Smooth muscle cell (in vitro differentiated cells): Measurements from ENCODE around the gene GOLGA6L7. TPM values are rescaled to one million over a fixed set of nuclear protein-coding genes. Genes with fewer than 3 reads are reported as not detected.

Source experiments
- DNase-seq: peaks from one replicate; lab custom pipeline; 2025; ENCODE audit not compliant: unreplicated experiment; lab: John Stamatoyannopoulos, UW
- H2AFZ ChIP-seq: fragments of 200-600 bp; sonication (generic); 2 replicates; pipeline ENCODE4 v1.6.0; 2016; ENCODE audit warnings: antibody characterized with exemption, low read depth, mild to moderate bottlenecking
- H3F3A ChIP-seq: fragments of 200-600 bp; sonication (generic); 2 replicates; pipeline ENCODE4 v1.6.0; 2017; ENCODE audit warnings: antibody characterized with exemption, low read depth
- H3K27ac ChIP-seq: fragments of 200-600 bp; sonication (generic); 2 replicates; pipeline ENCODE4 v1.5.1; 2016; ENCODE audit warnings: low read depth, mild to moderate bottlenecking
- H3K27me3 ChIP-seq: fragments of 200-600 bp; sonication (generic); 2 replicates; pipeline ENCODE4 v1.6.1; 2016; ENCODE audit warnings: low read depth, mild to moderate bottlenecking
- H3K36me3 ChIP-seq: fragments of 200-600 bp; sonication (generic); 2 replicates; pipeline ENCODE4 v1.5.1; 2016; ENCODE audit warnings: low read depth
- H3K4me1 ChIP-seq: fragments of 200-600 bp; sonication (generic); 2 replicates; pipeline ENCODE4 v1.5.1; 2016; ENCODE audit warnings: low read depth
- H3K4me2 ChIP-seq: fragments of 200-600 bp; sonication (generic); 2 replicates; pipeline ENCODE4 v1.6.0; 2016; ENCODE audit warnings: mild to moderate bottlenecking
- H3K4me3 ChIP-seq: fragments of 200-600 bp; sonication (generic); 2 replicates; pipeline ENCODE4 v1.5.1; 2016; ENCODE audit warnings: mild to moderate bottlenecking
- H3K79me2 ChIP-seq: fragments of 200-600 bp; sonication (generic); 2 replicates; pipeline ENCODE4 v1.6.0; 2016; ENCODE audit warnings: low read depth, mild to moderate bottlenecking
- H3K9ac ChIP-seq: fragments of 200-600 bp; sonication (generic); 2 replicates; pipeline ENCODE4 v1.6.0; 2016; ENCODE audit warnings: low read depth
- H3K9me3 ChIP-seq: fragments of 200-600 bp; sonication (generic); replicated peaks from 2 replicates; pipeline ENCODE4 v1.5.1; 2016; ENCODE audit warnings: low read depth
- H4K20me1 ChIP-seq: fragments of 200-600 bp; sonication (generic); 2 replicates; pipeline ENCODE4 v1.6.0; 2016; ENCODE audit warnings: low read depth
- WGBS: methylation state at CpG from one replicate; pipeline ENCODE4 v1.1.7; 2016; ENCODE audit warnings: low lambda C conversion rate; 5-methylcytosine and 5-hydroxymethylcytosine counted together
- polyA plus RNA-seq: library from polyadenylated mRNA; unstranded; fragments of >200 nt; fragmentation: Nextera tagmentation; extraction: Ambion mirVana; gene quantifications from 2 replicates; pipeline ENCODE4 v1.2.1, GENCODE V29; 2016
- total RNA-seq: library from RNA; depleted of rRNA; stranded (reverse); fragments of >200 nt; gene quantifications from 2 replicates; pipeline ENCODE4 v1.2.3, GENCODE V29; 2014
- TF ChIP-seq, protein P1 (sequence below): fragments of 200-600 bp; sonication (generic); IDR thresholded peaks from 2 replicates; pipeline ENCODE4 v1.5.1; 2017; ENCODE audit warnings: borderline replicate concordance, mild to moderate bottlenecking, antibody characterized with exemption; ENCODE audit not compliant: insufficient read depth, poor library complexity, severe bottlenecking

GOLGA6L7 gene
- total and polyA plus RNA-seq, 2 experiments from 2014 or later = not detected

DNA sequence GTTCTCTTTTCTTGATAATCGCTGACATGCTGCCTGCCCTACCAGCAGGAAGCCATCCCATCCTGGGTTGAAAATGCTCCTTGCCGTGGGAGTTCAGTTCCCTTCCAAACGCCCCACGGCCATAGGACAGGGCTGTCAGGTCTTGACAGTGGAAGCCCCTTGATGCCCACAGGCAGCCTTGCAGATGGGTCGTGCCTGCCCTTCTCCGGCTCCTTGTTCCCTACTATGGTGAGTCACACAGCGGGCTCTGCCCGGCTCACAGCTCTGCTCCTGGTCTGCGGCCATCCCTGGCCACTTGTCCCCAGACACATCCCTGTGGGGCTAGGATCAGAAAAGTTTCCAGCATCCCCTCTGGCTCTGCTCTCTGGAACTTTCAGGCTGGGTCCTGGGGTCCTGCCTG is 31.1 kb upstream of the GOLGA6L7 start:
- Histone ChIP-seq H3K36me3 (no peaks in the 10 kb centered on the region), H3K4me3 (no peak overlapping the region), H3K79me2 (no peaks in the 10 kb centered on the region), H3K4me1 (peaks cover 9% of the 10 kb centered on the region), H3F3A (no peaks in the 10 kb centered on the region), H2AFZ (no peak overlapping the region), H3K27ac (no peak overlapping the region), H3K9ac (no peak overlapping the region), H4K20me1 (no peaks in the 10 kb centered on the region), H3K27me3 (no peaks in the 10 kb centered on the region), H3K4me2 (no peak overlapping the region), H3K9me3 (no peaks in the 10 kb centered on the region)
- 89% methylated on average over 9 of the region's 9 CpGs for WGBS
- TF ChIP-seq, protein P1, sequence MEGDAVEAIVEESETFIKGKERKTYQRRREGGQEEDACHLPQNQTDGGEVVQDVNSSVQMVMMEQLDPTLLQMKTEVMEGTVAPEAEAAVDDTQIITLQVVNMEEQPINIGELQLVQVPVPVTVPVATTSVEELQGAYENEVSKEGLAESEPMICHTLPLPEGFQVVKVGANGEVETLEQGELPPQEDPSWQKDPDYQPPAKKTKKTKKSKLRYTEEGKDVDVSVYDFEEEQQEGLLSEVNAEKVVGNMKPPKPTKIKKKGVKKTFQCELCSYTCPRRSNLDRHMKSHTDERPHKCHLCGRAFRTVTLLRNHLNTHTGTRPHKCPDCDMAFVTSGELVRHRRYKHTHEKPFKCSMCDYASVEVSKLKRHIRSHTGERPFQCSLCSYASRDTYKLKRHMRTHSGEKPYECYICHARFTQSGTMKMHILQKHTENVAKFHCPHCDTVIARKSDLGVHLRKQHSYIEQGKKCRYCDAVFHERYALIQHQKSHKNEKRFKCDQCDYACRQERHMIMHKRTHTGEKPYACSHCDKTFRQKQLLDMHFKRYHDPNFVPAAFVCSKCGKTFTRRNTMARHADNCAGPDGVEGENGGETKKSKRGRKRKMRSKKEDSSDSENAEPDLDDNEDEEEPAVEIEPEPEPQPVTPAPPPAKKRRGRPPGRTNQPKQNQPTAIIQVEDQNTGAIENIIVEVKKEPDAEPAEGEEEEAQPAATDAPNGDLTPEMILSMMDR = no peak
- no peak for DNase-seq

DNA sequence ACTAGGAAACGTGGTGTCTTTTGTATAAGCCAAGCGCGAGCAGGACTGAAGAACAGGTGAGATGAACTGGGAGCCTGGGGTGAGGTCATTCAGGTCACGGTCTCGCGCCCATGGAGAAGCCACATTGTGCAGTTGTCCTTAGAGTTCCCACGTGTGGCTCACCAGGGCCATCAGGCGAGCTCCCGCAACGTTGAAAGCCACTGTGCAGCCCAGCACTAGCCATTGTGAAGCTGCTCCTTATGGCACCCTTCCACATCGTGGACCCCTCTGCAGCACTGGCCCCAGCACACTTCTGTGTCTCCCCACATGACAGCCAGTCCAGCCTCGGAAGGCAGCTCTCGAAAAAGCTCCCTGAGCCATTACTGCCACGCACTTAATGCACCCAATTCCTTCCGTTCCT is 29.8 kb upstream of the GOLGA6L7 start:
- no peak for DNase-seq
- no peaks in the 10 kb centered on the region for H3K79me2 ChIP-seq
- no peak overlapping the region for H3K4me2 ChIP-seq
- H3K27me3 ChIP-seq = no peaks in the 10 kb centered on the region
- H3K9ac ChIP-seq = no peak overlapping the region
- WGBS = 92% methylated on average over 15 of the region's 15 CpGs
- no peaks in the 10 kb centered on the region for H3K36me3 ChIP-seq
- H3K4me3 ChIP-seq = no peak overlapping the region
- no peaks in the 10 kb centered on the region for H3K9me3 ChIP-seq
- H3K27ac ChIP-seq = no peak overlapping the region
- TF ChIP-seq, protein P1 = no peak
- H4K20me1 ChIP-seq = no peaks in the 10 kb centered on the region
- no peak overlapping the region for H2AFZ ChIP-seq
- H3F3A ChIP-seq = no peaks in the 10 kb centered on the region
- peaks cover 7% of the 10 kb centered on the region for H3K4me1 ChIP-seq

DNA sequence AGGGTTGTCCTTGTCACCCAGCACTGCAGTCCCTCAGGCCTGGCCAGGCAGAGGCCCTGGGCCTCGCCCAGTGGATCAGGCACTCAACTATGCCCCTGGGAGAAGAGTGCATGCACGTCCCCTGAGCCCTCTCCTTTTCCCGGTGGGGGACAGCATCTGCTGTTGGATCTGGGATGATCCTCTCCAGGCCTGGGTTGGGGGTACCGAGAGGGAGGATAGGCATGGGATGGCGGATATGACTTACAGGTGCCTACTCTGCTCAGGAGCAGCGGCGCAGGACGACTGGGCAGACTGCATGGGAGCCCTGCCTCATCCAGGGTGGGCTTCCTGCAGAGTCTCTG is 28.4 kb upstream of the GOLGA6L7 start:
- H3K4me3 ChIP-seq = no peak overlapping the region
- no peaks in the 10 kb centered on the region for H4K20me1 ChIP-seq
- TF ChIP-seq, protein P1 = no peak
- no peak overlapping the region for H3K9ac ChIP-seq
- no peaks in the 10 kb centered on the region for H3K36me3 ChIP-seq
- peaks cover 7% of the 10 kb centered on the region for H3K4me1 ChIP-seq
- no peaks in the 10 kb centered on the region for H3K9me3 ChIP-seq
- H3K79me2 ChIP-seq = no peaks in the 10 kb centered on the region
- no peak overlapping the region for H3K4me2 ChIP-seq
- H3K27me3 ChIP-seq = no peaks in the 10 kb centered on the region
- H2AFZ ChIP-seq = no peak overlapping the region
- no peak overlapping the region for H3K27ac ChIP-seq
- WGBS = 91% methylated on average over 8 of the region's 8 CpGs
- H3F3A ChIP-seq = no peaks in the 10 kb centered on the region
- DNase-seq = no peak

DNA sequence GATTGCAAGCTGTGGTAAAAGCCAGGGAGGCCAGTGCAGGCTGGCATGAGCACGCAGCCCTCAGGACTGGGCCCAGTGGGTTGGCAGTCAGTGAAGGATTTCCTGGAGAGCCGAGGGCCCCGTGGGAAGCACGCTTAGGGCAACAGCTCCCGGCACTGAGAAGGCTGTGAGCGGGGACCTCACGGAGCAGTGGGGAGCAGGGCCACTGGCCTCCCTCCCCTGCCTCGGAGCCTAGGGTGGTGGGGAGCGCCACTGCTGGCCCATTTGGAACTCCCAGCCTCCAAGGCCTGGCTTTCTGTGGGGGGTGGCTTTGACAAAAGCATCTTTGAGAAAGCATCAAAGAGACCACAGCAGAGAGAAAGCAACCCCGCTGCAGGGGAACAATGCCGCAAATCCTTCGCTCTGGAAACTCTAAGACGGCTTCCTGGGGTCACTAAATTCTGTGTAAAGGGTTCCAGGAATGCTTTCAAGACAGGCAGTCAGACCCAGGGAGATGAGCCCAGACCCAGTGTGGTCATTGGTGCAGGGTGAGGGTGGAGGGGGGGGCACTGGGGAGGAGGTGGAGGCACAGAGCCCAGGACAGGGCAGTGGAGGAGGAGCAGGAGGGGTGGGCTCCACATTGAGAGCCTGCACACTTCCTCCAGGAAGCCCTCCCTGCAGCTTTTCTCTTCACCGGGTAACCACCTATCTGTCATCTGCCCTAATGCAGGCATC is 27.8 kb upstream of the GOLGA6L7 start:
- no peak for DNase-seq
- no peak overlapping the region for H3K27ac ChIP-seq
- peaks cover 7% of the 10 kb centered on the region for H3K4me1 ChIP-seq
- no peak overlapping the region for H3K4me3 ChIP-seq
- H3K4me2 ChIP-seq = no peak overlapping the region
- no peaks in the 10 kb centered on the region for H3F3A ChIP-seq
- H3K9me3 ChIP-seq = no peaks in the 10 kb centered on the region
- H3K36me3 ChIP-seq = no peaks in the 10 kb centered on the region
- TF ChIP-seq, protein P1 = no peak
- no peak overlapping the region for H2AFZ ChIP-seq
- H3K9ac ChIP-seq = no peak overlapping the region
- no peaks in the 10 kb centered on the region for H4K20me1 ChIP-seq
- no peaks in the 10 kb centered on the region for H3K79me2 ChIP-seq
- H3K27me3 ChIP-seq = no peaks in the 10 kb centered on the region
- 71% methylated on average over 14 of the region's 14 CpGs for WGBS
